GM19043 (cell line): ENCODE data around the gene MEA1.
A peak's percentile ranks its signal among the peaks of the same experiment; 100 is the strongest.

Source experiments
- ATAC-seq: cut with Tn5 transposase; IDR thresholded peaks from one replicate; pipeline ENCODE4 v1.9.1; 2021; ENCODE audit warnings: low read depth; ENCODE audit not compliant: unreplicated experiment

The MEA1 gene

GRCh38 chr6:42978487-42978838, 35.3 kb downstream of the MEA1 start:
- peak; percentile 10 for ATAC-seq

- no peak for ATAC-seq
Measured at GRCh38 chr6:42974919-42975505, 38.7 kb downstream of the MEA1 start.

GRCh38 chr6:42973926-42974325, 39.8 kb downstream of the MEA1 start:
- no peak for ATAC-seq

- no peak for ATAC-seq
Measured at GRCh38 chr6:42971746-42972327, 41.9 kb downstream of the MEA1 start.

- ATAC-seq = no peak
Measured at GRCh38 chr6:42970871-42971612, 42.7 kb downstream of the MEA1 start.

- no peak for ATAC-seq
Measured at GRCh38 chr6:42969934-42970333, 43.8 kb downstream of the MEA1 start.

- ATAC-seq = no peak
Measured at GRCh38 chr6:42969431-42969830, 44.3 kb downstream of the MEA1 start.

GRCh38 chr6:42968783-42969182, 45.0 kb downstream of the MEA1 start:
- no peak for ATAC-seq

GRCh38 chr6:42968126-42968701, 45.5 kb downstream of the MEA1 start:
- ATAC-seq = no peak

GRCh38 chr6:42967228-42967627, 46.5 kb downstream of the MEA1 start:
- ATAC-seq = no peak

GRCh38 chr6:42966571-42966970, 47.2 kb downstream of the MEA1 start:
- ATAC-seq = no peak

- ATAC-seq = no peak
Measured at GRCh38 chr6:42963855-42964605, 49.7 kb downstream of the MEA1 start.

- ATAC-seq = no peak
Measured at GRCh38 chr6:42963179-42963854, 50.4 kb downstream of the MEA1 start.

- ATAC-seq = no peak
Measured at GRCh38 chr6:42962502-42963178, 51.1 kb downstream of the MEA1 start.

- no peak for ATAC-seq
Measured at GRCh38 chr6:42962096-42962495, 51.6 kb downstream of the MEA1 start.
